NAMALWA (cell line): ENCODE results near the gene MS4A1.
A peak's percentile ranks its signal among the peaks of the same experiment; 100 is the strongest.
"Not testable (repeated sequence)": the region's sequence is repeated elsewhere in the genome, so short reads cannot be mapped to it uniquely, and the experiment has no call there.

Experiments
- DNase-seq: peaks from one replicate; pipeline ENCODE4 v3.0.0-alpha.2; 2015; ENCODE audit warnings: low spot score

The MS4A1 gene

DNA sequence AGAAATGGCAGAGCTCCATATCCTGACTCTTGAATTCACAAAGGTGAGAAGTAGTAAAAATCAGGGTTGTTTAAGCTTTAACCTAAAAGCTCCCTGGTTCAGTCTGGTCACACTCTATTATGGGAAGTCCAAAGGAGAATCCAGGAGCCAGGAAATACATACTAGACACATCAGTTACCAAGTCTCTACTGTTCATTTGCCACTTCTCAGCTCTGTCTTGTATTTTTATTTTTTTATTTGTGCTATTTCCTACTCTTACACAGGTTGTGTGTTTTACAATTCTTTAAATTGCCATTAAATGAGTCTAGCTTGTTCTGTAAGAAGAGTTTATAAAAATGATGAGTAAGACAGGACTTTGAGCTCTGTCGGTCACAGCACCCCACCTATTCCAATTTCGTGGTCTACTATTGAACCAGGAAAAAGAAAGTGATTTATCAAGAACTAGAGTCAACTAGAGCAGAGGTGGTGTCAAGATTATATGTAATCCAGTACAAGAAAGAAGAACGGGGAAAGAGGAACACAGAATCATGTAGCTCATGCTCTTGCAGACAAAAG is 46.7 kb downstream of the MS4A1 start:
- no peak for DNase-seq

DNA sequence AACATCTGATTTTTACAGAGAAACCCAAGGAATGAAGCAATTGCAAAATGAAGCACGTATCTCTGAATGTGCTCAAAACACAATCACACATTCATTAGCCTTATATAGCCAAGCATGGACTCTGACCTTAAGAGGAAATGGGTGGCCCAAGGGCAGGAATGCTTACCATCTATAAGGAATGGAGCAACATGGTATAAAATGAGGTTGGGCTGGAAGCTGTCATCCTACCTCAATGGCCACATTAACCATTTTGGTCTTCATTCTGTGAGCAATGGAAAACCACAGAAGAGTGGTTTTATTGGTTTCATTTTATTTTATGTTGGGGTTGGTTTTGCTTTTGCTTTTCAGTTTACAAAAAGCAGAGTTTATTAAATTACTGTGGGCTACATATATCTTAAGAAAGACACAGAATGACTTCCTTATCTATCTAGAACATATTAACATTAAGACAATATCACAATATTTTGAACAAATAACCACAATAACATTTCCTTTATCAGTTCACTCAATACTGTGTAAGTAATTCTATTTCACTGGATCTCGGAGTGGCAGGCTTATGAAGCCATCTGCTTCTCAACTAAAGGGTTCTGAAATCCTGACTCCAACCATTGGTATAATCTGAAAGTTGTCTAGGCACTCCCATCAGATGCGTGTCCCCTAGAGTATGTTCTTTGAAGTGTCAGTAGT is 48.7 kb downstream of the MS4A1 start:
- no peak for DNase-seq

GRCh38 chr11:60509609-60510008 is 54.0 kb downstream of the MS4A1 start:
- DNase-seq: not testable (repeated sequence)

- DNase-seq: not testable (repeated sequence)
Observed at GRCh38 chr11:60510209-60510608, 54.6 kb downstream of the MS4A1 start.

DNA sequence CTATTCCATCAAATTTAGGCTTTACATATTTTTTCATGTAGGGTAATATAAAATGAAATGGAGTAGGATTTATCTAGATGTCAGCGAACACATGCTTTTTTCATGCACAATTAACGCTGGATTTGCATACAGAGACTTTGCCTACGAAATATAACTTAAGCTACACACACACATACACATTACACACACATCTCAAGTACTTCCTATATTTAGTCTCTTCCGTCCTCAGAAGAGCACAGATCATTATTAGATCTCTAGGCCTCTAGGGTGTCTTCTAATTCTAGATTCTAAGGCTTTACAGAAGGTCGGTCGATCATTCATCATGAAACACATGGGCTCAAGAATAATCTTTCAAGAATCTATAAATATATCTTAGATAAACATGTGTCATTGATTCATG is 55.7 kb downstream of the MS4A1 start:
- peak; percentile 31 for DNase-seq

DNA sequence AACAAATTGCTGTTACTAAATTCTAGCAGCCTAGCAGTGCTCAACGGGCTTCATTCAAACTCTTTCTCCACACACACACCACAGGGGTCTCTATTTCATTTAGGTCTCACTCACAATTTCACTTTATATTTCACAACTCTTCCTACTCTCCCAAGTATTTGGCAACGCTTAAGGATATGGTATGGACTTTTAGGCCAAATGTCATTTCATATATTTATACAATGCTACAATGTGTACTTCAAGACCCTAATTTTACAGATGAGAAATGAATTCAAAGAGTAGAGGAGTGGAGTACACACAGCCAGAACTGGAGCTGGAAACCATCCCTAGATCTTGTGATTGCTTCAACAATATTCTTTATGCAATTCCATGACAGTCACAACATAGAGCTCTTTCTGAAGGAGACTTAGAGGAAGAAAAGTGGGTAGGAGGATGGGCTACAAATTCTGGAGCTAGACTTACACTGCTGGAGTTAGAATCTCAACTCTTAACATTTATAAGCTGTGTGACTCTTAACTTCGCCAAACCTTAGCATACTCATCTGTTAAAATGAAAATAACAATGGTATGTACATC is 57.1 kb downstream of the MS4A1 start:
- DNase-seq: no peak

GRCh38 chr11:60513496-60514460 is 58.1 kb downstream of the MS4A1 start:
- DNase-seq: no peak

- no peak for DNase-seq
Observed at GRCh38 chr11:60515144-60515855, 59.7 kb downstream of the MS4A1 start, which contains the start of gene MS4A13. MS4A13 (plus strand) TSS chr11:60515392; CDS start chr11:60518084, 2,692 bp downstream.
